HEK293T (cell line): Measurements from ENCODE around the gene RAPGEF6.

Experiments
- ARNT ChIP-seq: fragments of 450-650 bp; IDR thresholded peaks from 2 replicates; pipeline ENCODE4 v1.6.1; 2017; ENCODE audit warnings: mild to moderate bottlenecking
- BHLHE40 ChIP-seq: fragments of 450-650 bp; IDR thresholded peaks from 2 replicates; pipeline ENCODE4 v1.6.1; 2016; ENCODE audit warnings: mild to moderate bottlenecking, moderate library complexity, borderline replicate concordance
- CTBP1 ChIP-seq: fragments of 450-650 bp; IDR thresholded peaks from 2 replicates; pipeline ENCODE4 v1.6.1; 2016; ENCODE audit warnings: borderline replicate concordance
- FOXA1 ChIP-seq: fragments of 450-650 bp; IDR thresholded peaks from 2 replicates; pipeline ENCODE4 v1.6.1; 2016; ENCODE audit warnings: mild to moderate bottlenecking
- FOXM1 ChIP-seq: fragments of 450-650 bp; IDR thresholded peaks from 2 replicates; pipeline ENCODE4 v1.6.1; 2017; ENCODE audit warnings: mild to moderate bottlenecking, borderline replicate concordance
- L3MBTL2 ChIP-seq: fragments of 450-650 bp; conservative IDR thresholded peaks from 2 replicates; pipeline ENCODE4 v1.6.1; 2016; ENCODE audit warnings: mild to moderate bottlenecking
- LEF1 ChIP-seq: fragments of 450-650 bp; IDR thresholded peaks from 2 replicates; pipeline ENCODE4 v1.6.1; 2017; ENCODE audit warnings: mild to moderate bottlenecking, borderline replicate concordance
- NFRKB ChIP-seq: fragments of 450-650 bp; IDR thresholded peaks from 2 replicates; pipeline ENCODE4 v1.6.1; 2016; ENCODE audit warnings: mild to moderate bottlenecking, moderate library complexity
- PKNOX1 ChIP-seq: fragments of 450-650 bp; IDR thresholded peaks from 2 replicates; pipeline ENCODE4 v1.6.1; 2016
- SP1 ChIP-seq: fragments of 450-650 bp; IDR thresholded peaks from 2 replicates; pipeline ENCODE4 v1.6.1; 2017
- SUZ12 ChIP-seq: fragments of 450-650 bp; IDR thresholded peaks from 2 replicates; pipeline ENCODE4 v1.6.1; 2016; ENCODE audit warnings: mild to moderate bottlenecking
- TARDBP ChIP-seq: fragments of 450-650 bp; IDR thresholded peaks from 2 replicates; pipeline ENCODE4 v1.6.1; 2016
- ZNF384 ChIP-seq: fragments of 450-650 bp; IDR thresholded peaks from 2 replicates; pipeline ENCODE4 v1.6.1; 2016

GRCh38 chr5:131523500-131524185, 111.4 kb downstream of the RAPGEF6 start:
- TF ChIP-seq SP1 (no peak), ZNF384 (no peak), TARDBP (no peak), NFRKB (no peak), SUZ12 (no peak), BHLHE40 (no peak), CTBP1 (no peak), LEF1 (no peak), L3MBTL2 (no peak), FOXA1 (no peak), ARNT (no peak), PKNOX1 (peak; percentile 63), FOXM1 (no peak)
